ENCODE results near the gene FBXL7. TPM values are rescaled to one million over a fixed set of nuclear protein-coding genes. Genes with fewer than 3 reads are reported as not detected.
A peak's percentile ranks its signal among the peaks of the same experiment; 100 is the strongest.

The FBXL7 gene
- total and polyA plus RNA-seq, 4 donors: 1.9 to 15.5 (median 6.6) TPM

DNA sequence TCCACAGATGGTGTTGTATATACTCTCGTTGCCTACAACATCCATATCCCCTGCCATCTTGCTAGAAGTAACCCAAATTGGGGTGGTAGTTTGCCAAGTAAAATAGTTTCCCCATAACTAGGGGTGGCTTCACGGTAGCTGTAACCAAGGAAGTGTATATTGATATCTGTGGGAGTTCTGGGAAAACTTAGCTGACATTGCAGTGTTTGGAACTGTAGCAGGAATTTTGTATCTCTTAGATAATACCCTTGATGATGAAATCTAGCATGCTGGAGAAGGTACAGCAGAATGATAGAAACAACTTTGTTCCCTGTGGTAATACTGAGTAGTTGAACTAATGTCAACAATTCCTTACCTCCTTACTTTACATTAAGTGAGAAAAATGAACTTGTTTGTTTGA is 29.8 kb downstream of the FBXL7 start:
- Histone ChIP-seq H3K27me3 (ENCODE audit: control insufficient read depth in 3 of 3, insufficient read depth in 3 of 3, low read length in 2 of 3) (no peaks in the 10 kb centered on the region), H3K4me1 (ENCODE audit: control insufficient read depth in 5 of 5, insufficient read depth in 5 of 5, low read length in 5 of 5) (peaks cover 0 to 16% (median 3%) of the 10 kb centered on the region in 5 donors), H3K36me3 (ENCODE audit: control insufficient read depth in 4 of 4, insufficient read depth in 4 of 4, low read length in 4 of 4) (peaks cover 0 to 2% (median 0%) of the 10 kb centered on the region in 4 donors), H3K27ac (ENCODE audit: low read depth in 1 of 2, low read length in 1 of 2) (no peak overlapping the region), H3K9ac (ENCODE audit: insufficient read depth in 1 of 2, low read length in 2 of 2) (no peak overlapping the region), H3K9me3 (ENCODE audit: control insufficient read depth in 4 of 4, insufficient read depth in 3 of 4, low read length in 3 of 4) (peaks cover 0 to under 1% (median 0%) of the 10 kb centered on the region in 4 donors), H3K4me3 (no peak overlapping the region)
- ATAC-seq (ENCODE audit: insufficient read depth, low FRiP score) (no peak), DNase-seq (no peak)
- 82 to 83% methylated on average over 2 of the region's 2 CpGs for WGBS, 2 donors
- TF ChIP-seq, protein P1, sequence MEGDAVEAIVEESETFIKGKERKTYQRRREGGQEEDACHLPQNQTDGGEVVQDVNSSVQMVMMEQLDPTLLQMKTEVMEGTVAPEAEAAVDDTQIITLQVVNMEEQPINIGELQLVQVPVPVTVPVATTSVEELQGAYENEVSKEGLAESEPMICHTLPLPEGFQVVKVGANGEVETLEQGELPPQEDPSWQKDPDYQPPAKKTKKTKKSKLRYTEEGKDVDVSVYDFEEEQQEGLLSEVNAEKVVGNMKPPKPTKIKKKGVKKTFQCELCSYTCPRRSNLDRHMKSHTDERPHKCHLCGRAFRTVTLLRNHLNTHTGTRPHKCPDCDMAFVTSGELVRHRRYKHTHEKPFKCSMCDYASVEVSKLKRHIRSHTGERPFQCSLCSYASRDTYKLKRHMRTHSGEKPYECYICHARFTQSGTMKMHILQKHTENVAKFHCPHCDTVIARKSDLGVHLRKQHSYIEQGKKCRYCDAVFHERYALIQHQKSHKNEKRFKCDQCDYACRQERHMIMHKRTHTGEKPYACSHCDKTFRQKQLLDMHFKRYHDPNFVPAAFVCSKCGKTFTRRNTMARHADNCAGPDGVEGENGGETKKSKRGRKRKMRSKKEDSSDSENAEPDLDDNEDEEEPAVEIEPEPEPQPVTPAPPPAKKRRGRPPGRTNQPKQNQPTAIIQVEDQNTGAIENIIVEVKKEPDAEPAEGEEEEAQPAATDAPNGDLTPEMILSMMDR (IDR thresholded peaks at IDR 0.05; ENCODE audit: control extremely low read depth, extremely low read depth): no peak

DNA sequence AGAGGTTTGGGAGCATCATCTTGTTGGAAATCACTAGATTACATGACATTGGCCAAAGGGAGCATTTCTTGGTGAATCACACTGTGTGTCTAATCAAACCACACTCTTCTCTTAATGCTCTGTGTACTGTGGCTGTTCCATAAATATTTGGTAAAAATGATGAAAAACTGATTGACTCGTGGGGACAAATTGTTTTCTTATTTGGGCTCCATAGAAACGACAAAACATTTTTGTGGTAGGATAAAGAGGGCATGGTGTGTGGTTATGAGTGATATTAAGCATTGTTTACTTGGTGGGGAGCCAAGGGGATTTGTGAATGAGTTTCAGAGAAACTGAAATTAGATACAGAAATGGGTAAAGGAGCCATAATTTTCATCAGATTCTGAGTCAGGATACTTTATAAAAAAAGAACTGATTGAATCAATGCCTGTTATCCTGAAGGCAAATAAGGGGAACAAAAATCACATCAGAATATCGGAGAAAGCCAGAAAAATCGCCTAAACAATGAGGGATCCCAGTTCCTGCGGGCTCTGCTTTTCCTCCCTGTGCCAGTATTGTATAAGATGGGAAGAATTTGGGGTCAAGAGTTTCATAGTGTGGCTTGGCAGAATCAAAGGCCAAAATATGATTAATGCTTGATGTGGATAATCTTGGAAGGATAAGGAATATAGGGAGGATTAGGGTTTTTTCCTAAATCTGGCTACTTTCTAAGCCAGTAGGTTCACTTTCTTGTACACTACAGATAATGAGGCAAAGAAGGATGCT is 33.3 kb downstream of the FBXL7 start:
- Histone ChIP-seq H3K4me3 (no peak overlapping the region), H3K27me3 (ENCODE audit: control insufficient read depth in 3 of 3, insufficient read depth in 3 of 3, low read length in 2 of 3) (no peaks in the 10 kb centered on the region), H3K4me1 (ENCODE audit: control insufficient read depth in 5 of 5, insufficient read depth in 5 of 5, low read length in 5 of 5) (peaks cover 0 to 7% (median 3%) of the 10 kb centered on the region in 5 donors), H3K36me3 (ENCODE audit: control insufficient read depth in 4 of 4, insufficient read depth in 4 of 4, low read length in 4 of 4) (no peaks in the 10 kb centered on the region), H3K9me3 (ENCODE audit: control insufficient read depth in 4 of 4, insufficient read depth in 3 of 4, low read length in 3 of 4) (peaks cover 0 to 4% (median 1%) of the 10 kb centered on the region in 4 donors), H3K27ac (ENCODE audit: low read depth in 1 of 2, low read length in 1 of 2) (no peak overlapping the region), H3K9ac (ENCODE audit: insufficient read depth in 1 of 2, low read length in 2 of 2) (no peak overlapping the region)
- TF ChIP-seq, protein P1 (IDR thresholded peaks at IDR 0.05; ENCODE audit: control extremely low read depth, extremely low read depth): no peak
- 66 to 85% methylated on average over 5 of the region's 5 CpGs for WGBS, 2 donors
- DNase-seq (peak in 2 of 3 donors; percentile 73 to 82), ATAC-seq (ENCODE audit: insufficient read depth, low FRiP score) (peak; percentile 49)

DNA sequence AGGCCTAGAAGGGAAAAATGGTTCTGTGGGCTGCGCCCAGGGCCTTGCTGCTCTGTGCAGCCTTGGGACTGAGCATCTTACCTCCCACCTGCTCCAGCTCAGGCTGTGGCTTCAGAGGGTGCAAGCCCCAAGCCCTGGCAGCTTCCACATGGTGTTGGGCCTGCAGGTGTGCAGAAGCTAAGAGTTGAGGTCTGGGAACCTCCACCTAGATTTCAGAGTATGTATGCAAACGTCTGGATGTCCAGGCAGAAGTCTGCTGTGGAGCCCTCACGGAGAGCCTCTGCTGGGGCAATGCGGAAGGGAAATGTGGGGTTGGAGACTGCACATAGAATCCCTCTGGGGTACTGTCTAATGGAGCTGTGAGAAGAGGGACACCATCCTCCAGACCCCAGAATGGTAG is 36.0 kb downstream of the FBXL7 start:
- no peak overlapping the region for H3K27ac ChIP-seq (ENCODE audit: low read depth in 1 of 2, low read length in 1 of 2)
- 92 to 94% methylated on average over 4 of the region's 4 CpGs for WGBS, 2 donors

More for the DNA sequence above, 36.0 kb downstream of the FBXL7 start:
- Histone ChIP-seq H3K9ac (ENCODE audit: insufficient read depth in 1 of 2, low read length in 2 of 2) (no peak overlapping the region), H3K4me3 (no peak overlapping the region), H3K9me3 (ENCODE audit: control insufficient read depth in 4 of 4, insufficient read depth in 3 of 4, low read length in 3 of 4) (peaks cover 0 to 4% (median 1%) of the 10 kb centered on the region in 4 donors), H3K4me1 (ENCODE audit: control insufficient read depth in 5 of 5, insufficient read depth in 5 of 5, low read length in 5 of 5) (peaks cover 0 to 10% (median 3%) of the 10 kb centered on the region in 5 donors), H3K36me3 (ENCODE audit: control insufficient read depth in 4 of 4, insufficient read depth in 4 of 4, low read length in 4 of 4) (no peaks in the 10 kb centered on the region), H3K27me3 (ENCODE audit: control insufficient read depth in 3 of 3, insufficient read depth in 3 of 3, low read length in 2 of 3) (no peaks in the 10 kb centered on the region)
- no peak for DNase-seq
- TF ChIP-seq, protein P1 (IDR thresholded peaks at IDR 0.05; ENCODE audit: control extremely low read depth, extremely low read depth): no peak
- no peak for ATAC-seq (ENCODE audit: insufficient read depth, low FRiP score)
